ENCODE data around the gene ST6GAL2. TPM values are rescaled to one million over a fixed set of nuclear protein-coding genes. Genes with fewer than 3 reads are reported as not detected.

Gene ST6GAL2
- polyA plus RNA-seq, 1 donor from 2014 or later: 22.1 TPM

- no peaks in the 10 kb centered on the region for H3K9me2 ChIP-seq (ENCODE audit: insufficient read depth, low read length)
- no peak overlapping the region for H3K9ac ChIP-seq (ENCODE audit: low read length)
- H3K27ac ChIP-seq (ENCODE audit: low read length): no peak overlapping the region
- no peaks in the 10 kb centered on the region for H3F3A ChIP-seq (ENCODE audit: insufficient read depth, low read length, poor library complexity, severe bottlenecking)
- H4K20me1 ChIP-seq (ENCODE audit: insufficient read depth): no peaks in the 10 kb centered on the region
- H3K27me3 ChIP-seq (ENCODE audit: insufficient read depth, low read depth, low read length): no peaks in the 10 kb centered on the region
- H2AFZ ChIP-seq (ENCODE audit: low read depth, low read length): no peak overlapping the region
- no peak overlapping the region for H3K4me3 ChIP-seq (ENCODE audit: low read length)
- H3K79me2 ChIP-seq (replicated peaks; ENCODE audit: insufficient read depth, low read length): no peaks in the 10 kb centered on the region
- H3K36me3 ChIP-seq (ENCODE audit: insufficient read depth, low read length): no peaks in the 10 kb centered on the region
- TF ChIP-seq MXI1 (conservative IDR thresholded peaks at IDR 0.05; ENCODE audit: poor library complexity, severe bottlenecking) (no peak), RAD21 (conservative IDR thresholded peaks at IDR 0.05) (no peak), REST (IDR thresholded peaks at IDR 0.05; ENCODE audit: borderline replicate concordance) (no peak), EZH2 (IDR thresholded peaks at IDR 0.05; ENCODE audit: borderline replicate concordance, insufficient read depth, low read length, poor library complexity, severe bottlenecking) (no peak), TAF1 (IDR thresholded peaks at IDR 0.05; ENCODE audit: low read depth) (no peak), SMC3 (conservative IDR thresholded peaks at IDR 0.05; ENCODE audit: poor library complexity) (no peak), POLR2AphosphoS5 (IDR thresholded peaks at IDR 0.05) (no peak), CTCF (IDR thresholded peaks at IDR 0.05; ENCODE audit: poor library complexity, severe bottlenecking) (no peak)
- no peaks in the 10 kb centered on the region for H3K9me3 ChIP-seq (ENCODE audit: low read length)
- no peak overlapping the region for H3K4me2 ChIP-seq (ENCODE audit: low read length)
Measured at GRCh38 chr2:106841886-106842645, 43.9 kb downstream of the ST6GAL2 start.

DNA sequence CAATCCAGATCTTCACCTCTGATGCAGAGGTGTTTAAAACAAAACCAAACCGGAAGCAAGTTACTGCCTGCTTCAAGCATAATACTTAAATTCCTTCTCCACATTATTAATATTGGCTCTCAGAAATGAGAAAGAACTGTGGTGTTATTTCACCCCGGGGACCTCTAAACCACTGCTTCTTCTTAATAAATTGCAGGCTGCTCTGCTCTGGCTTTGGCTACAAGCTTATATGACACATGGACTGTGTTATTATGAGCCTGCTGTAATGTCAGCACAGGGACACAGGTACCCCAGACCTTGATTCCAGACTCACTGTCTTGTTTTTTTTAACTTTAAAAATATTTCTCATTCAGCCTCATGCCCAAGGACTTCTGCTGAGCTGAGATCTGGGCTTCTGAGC is 45.1 kb downstream of the ST6GAL2 start:
- H3K36me3 ChIP-seq (ENCODE audit: insufficient read depth, low read length): no peaks in the 10 kb centered on the region
- no peaks in the 10 kb centered on the region for H3K9me2 ChIP-seq (ENCODE audit: insufficient read depth, low read length)
- no peaks in the 10 kb centered on the region for H3K9me3 ChIP-seq (ENCODE audit: low read length)
- no peaks in the 10 kb centered on the region for H3K79me2 ChIP-seq (replicated peaks; ENCODE audit: insufficient read depth, low read length)
- no peaks in the 10 kb centered on the region for H4K20me1 ChIP-seq (ENCODE audit: insufficient read depth)
- TF ChIP-seq SMC3 (conservative IDR thresholded peaks at IDR 0.05; ENCODE audit: poor library complexity): no peak
- TF ChIP-seq MXI1 (conservative IDR thresholded peaks at IDR 0.05; ENCODE audit: poor library complexity, severe bottlenecking): no peak
- TF ChIP-seq EZH2 (IDR thresholded peaks at IDR 0.05; ENCODE audit: borderline replicate concordance, insufficient read depth, low read length, poor library complexity, severe bottlenecking): no peak
- no peak overlapping the region for H3K4me3 ChIP-seq (ENCODE audit: low read length)
- no peak overlapping the region for H3K4me2 ChIP-seq (ENCODE audit: low read length)
- H2AFZ ChIP-seq (ENCODE audit: low read depth, low read length): no peak overlapping the region
- no peak overlapping the region for H3K9ac ChIP-seq (ENCODE audit: low read length)
- H3F3A ChIP-seq (ENCODE audit: insufficient read depth, low read length, poor library complexity, severe bottlenecking): no peaks in the 10 kb centered on the region
- H3K27ac ChIP-seq (ENCODE audit: low read length): no peak overlapping the region
- no peaks in the 10 kb centered on the region for H3K27me3 ChIP-seq (ENCODE audit: insufficient read depth, low read depth, low read length)

Measured in neural cell (in vitro differentiated cells).